ENCODE results near the gene FRMPD2.

DNA sequence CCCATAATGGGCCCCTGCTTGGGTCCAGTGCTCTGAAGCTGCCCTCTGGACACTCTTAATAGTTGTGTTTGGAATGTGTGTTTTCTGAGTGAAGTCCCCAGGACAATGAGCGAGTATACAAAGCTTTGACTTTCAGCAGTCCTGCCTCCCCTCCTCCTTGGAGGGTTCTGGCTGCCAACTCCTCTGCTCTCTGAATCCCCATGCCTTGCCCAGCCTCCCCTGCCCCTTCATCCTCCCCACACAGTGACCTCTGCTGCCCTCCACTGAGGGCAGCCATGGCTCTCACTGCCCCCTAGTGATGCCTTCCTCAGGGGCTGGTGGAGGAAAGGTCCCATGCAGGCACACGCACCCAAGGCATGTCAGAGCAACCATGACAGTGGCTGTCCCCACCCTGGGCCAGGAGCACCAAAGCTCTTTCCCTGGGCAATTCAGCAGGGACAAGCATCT lies 40.9 kb downstream of the FRMPD2 start:
- TF ChIP-seq CTCF (conservative IDR thresholded peaks at IDR 0.05; ENCODE audit: low read length) (peak; percentile 48), EZH2phosphoT487 (IDR thresholded peaks at IDR 0.05; ENCODE audit: borderline replicate concordance) (no peak)

All from Loucy (cell line).